GM18505 (cell line): ENCODE results near the gene BICD2.

Experiments
- ATAC-seq: cut with Tn5 transposase; IDR thresholded peaks from one replicate; pipeline ENCODE4 v1.9.1; 2021; ENCODE audit not compliant: unreplicated experiment
- POLR2A ChIP-seq: IDR thresholded peaks from 4 replicates; pipeline ENCODE4 v1.6.1; 2011; ENCODE audit warnings: borderline replicate concordance; ENCODE audit not compliant: insufficient read depth, insufficient read length; ENCODE audit errors: extremely low read depth

The BICD2 gene

DNA sequence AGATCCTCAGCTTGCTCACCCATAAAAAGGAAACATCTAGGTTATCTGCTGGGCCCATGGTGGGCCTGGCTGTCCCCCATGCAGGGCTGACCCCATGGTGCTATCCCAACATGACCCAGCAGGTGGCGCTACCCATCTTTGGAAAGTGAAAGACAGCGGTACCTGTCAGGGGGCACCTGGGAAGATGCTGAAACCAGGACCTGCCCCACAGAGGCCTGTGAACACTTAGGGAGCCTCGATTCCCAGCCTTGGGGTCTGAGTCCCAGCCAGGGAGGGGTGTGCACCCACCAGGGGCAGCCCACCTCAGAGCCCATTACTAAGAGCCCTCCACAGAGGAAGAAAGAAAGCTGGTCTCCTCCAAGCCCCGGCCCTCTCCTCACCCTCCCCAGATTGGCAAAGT, 48.1 kb downstream of the BICD2 start:
- no peak for ATAC-seq
- TF ChIP-seq POLR2A: no peak

- no peak for TF ChIP-seq POLR2A
- no peak for ATAC-seq
Observed at GRCh38 chr9:92715488-92716231, 49.0 kb downstream of the BICD2 start.

DNA sequence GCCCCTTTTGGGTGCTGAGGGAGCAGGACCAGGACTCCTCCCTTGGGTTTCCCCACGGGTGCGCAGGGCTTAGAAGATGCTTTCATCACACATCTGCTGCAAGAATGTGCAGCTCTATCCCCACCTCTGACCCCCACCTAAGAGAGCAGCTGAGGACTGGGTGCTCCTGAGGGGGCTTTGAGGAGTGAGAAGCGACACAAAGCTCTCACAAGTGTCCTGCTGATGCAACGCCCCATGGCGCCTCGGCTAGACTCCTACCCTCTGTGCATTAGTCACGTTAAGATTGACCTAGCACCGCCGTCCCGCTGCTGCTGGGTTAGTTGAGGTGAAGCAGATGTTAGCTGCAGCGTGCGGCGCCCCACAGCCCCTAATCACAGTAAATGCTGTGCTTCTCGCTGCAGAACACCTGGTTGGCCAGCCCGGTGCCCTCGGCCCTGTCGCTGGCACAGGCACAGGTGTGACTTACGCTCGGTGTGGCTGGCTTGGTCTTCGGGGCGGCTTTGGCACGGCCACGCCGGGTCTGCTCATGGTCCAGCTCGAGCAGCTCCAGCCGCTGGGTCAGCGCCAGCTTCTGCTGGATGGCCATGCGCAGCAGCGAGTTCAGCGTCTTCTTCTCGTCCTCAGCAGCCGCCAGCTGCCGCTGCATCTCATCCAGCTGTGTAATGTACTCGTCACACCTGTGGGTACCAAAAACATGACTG, 49.7 kb downstream of the BICD2 start:
- no peak for ATAC-seq
- TF ChIP-seq POLR2A: no peak

GRCh38 chr9:92714016-92714415, 50.6 kb downstream of the BICD2 start:
- no peak for ATAC-seq
- no peak for TF ChIP-seq POLR2A

- no peak for TF ChIP-seq POLR2A
- ATAC-seq: no peak
Observed at GRCh38 chr9:92713528-92713927, 51.1 kb downstream of the BICD2 start.

DNA sequence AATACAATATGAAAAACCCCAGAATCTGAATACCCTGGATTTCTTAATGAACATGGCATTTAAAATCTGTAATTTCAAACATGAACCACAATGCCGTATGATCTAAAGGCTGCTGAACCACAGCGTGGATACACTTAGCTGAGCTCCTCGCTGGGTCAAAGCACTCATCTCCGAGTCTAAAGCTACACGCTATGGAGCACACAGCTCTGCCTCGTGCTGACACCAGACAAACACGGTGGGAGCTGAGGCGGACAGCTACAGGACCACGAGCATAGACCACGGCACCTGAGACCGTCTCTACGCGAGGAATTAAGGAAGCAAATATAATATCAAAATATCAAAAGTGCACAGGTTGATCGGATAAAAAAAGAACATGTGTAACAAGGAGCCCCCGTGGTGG, 51.9 kb downstream of the BICD2 start:
- ATAC-seq: no peak
- TF ChIP-seq POLR2A: no peak

DNA sequence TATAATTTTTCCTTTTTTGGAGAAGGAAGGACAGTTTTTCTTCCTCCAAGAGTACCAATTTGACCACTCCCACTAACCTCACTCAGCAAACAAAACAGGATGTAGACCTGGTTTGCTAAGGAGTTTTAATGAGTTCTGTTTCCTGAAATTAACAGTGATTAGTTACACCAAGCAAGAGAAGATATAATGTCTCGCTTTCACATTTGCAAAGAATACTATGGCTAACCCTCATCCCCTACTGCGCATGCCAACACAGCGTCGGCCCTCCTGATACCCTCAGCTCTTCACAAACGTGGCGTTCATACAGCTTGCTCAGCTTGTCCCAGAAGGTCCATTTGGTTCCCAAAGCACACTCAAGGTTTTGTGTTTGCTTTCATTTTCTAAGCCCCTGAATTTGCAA, 52.8 kb downstream of the BICD2 start:
- ATAC-seq: no peak
- no peak for TF ChIP-seq POLR2A

GRCh38 chr9:92711146-92711545, 53.5 kb downstream of the BICD2 start:
- TF ChIP-seq POLR2A: no peak
- no peak for ATAC-seq

- no peak for TF ChIP-seq POLR2A
- ATAC-seq: no peak
Observed at GRCh38 chr9:92710368-92710767, 54.3 kb downstream of the BICD2 start.

DNA sequence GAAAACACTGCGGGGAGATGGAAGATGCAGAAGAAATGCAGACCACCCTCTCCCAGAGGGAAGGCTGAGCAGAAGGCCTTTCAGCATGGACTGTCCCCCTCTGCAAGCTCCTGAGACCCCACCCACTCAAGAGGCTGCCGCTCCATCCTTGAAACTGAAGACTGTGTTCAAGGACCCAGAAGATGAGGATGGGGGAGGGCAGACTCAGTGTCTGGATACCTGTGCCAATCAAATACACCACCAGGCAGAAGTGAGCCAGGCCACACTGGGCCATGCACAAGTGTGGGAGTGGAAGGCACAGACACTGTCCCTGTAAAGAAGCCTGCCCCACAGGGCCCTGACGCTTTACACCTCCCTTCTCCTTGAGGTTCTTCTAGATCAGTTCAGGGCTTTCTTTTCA, 54.7 kb downstream of the BICD2 start:
- TF ChIP-seq POLR2A: no peak
- no peak for ATAC-seq

- no peak for TF ChIP-seq POLR2A
- ATAC-seq: no peak
Observed at GRCh38 chr9:92709240-92709639, 55.4 kb downstream of the BICD2 start.

DNA sequence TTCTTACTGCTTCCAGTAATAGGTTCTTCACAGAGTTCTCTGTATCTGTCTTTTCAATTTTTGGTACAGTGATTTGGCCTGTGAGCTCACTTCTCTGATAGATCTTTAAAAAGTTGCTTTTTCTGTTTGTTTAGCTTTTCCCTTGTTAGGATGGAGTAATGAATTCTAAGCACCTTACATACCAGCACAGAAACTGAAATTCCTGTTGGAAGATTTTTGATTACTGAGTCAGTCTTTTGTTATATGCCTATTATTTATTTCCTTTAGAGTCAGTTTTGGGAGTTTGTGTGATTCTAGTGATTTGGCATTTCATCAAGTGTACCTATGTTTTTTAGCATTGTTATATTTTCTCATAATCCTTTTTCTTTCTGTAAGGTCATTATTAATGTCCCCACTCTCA, 57.1 kb downstream of the BICD2 start:
- TF ChIP-seq POLR2A: no peak
- ATAC-seq: no peak

GRCh38 chr9:92706218-92706940, 58.3 kb downstream of the BICD2 start:
- TF ChIP-seq POLR2A: no peak
- ATAC-seq: no peak

- TF ChIP-seq POLR2A: no peak
- ATAC-seq: no peak
Observed at GRCh38 chr9:92704528-92704927, 60.1 kb downstream of the BICD2 start.
